Neural cell (in vitro differentiated cells): ENCODE measurements around the gene SHROOM2. TPM values are rescaled to one million over a fixed set of nuclear protein-coding genes. Genes with fewer than 3 reads are reported as not detected.

Experiments used
- H2AFZ ChIP-seq: fragments of 200-600, 300-800 bp; sonication (generic), shearing (Covaris generic); 2 replicates; pipeline ENCODE4 v1.6.0; 2014; ENCODE audit warnings: low read depth, mild to moderate bottlenecking, antibody characterized with exemption, low read length, moderate library complexity
- H3F3A ChIP-seq: fragments of 200-600 bp; shearing (Covaris generic); 2 replicates; pipeline ENCODE4 v1.6.1; 2016; ENCODE audit warnings: mild to moderate bottlenecking, moderate library complexity, mixed read lengths, antibody characterized with exemption, low read length; ENCODE audit not compliant: insufficient read depth, poor library complexity, severe bottlenecking
- H3K27ac ChIP-seq: fragments of 200-600, 300-800 bp; sonication (generic), shearing (Covaris generic); 2 replicates; pipeline ENCODE4 v1.5.1; 2014; ENCODE audit warnings: mild to moderate bottlenecking, low read length, moderate library complexity
- H3K27me3 ChIP-seq: fragments of 300-800, 200-600 bp; sonication (generic), shearing (Covaris generic); 2 replicates; pipeline ENCODE4 v1.6.0; 2014; ENCODE audit warnings: mild to moderate bottlenecking, low read depth, low read length, moderate library complexity; ENCODE audit not compliant: insufficient read depth
- H3K36me3 ChIP-seq: fragments of 300-800, 200-600 bp; sonication (generic), shearing (Covaris generic); 2 replicates; pipeline ENCODE4 v1.5.1; 2014; ENCODE audit warnings: mild to moderate bottlenecking, antibody characterized with exemption, low read length, moderate library complexity; ENCODE audit not compliant: insufficient read depth
- H3K4me2 ChIP-seq: fragments of 300-800, 200-600 bp; sonication (generic), shearing (Covaris generic); 2 replicates; pipeline ENCODE4 v1.6.0; 2014; ENCODE audit warnings: mild to moderate bottlenecking, low read length
- H3K4me3 ChIP-seq: fragments of 300-800, 200-600 bp; sonication (generic), shearing (Covaris generic); 2 replicates; pipeline ENCODE4 v1.5.1; 2014; ENCODE audit warnings: mild to moderate bottlenecking, low read length, moderate library complexity
- H3K79me2 ChIP-seq: fragments of 200-600 bp; shearing (Covaris generic); replicated peaks from 2 replicates; pipeline ENCODE4 v1.6.0; 2014; ENCODE audit warnings: mild to moderate bottlenecking, low read length, moderate library complexity; ENCODE audit not compliant: insufficient read depth
- H3K9ac ChIP-seq: fragments of 300-800, 200-600 bp; sonication (generic), shearing (Covaris generic); 2 replicates; pipeline ENCODE4 v1.6.1; 2016; ENCODE audit warnings: mild to moderate bottlenecking, low read length, mixed read lengths
- H3K9me2 ChIP-seq: fragments of 200-600 bp; shearing (Covaris generic); 2 replicates; pipeline ENCODE4 v1.6.1; 2016; ENCODE audit warnings: mild to moderate bottlenecking, low read length, mixed read lengths; ENCODE audit not compliant: insufficient read depth
- H3K9me3 ChIP-seq: fragments of 200-600, 300-800 bp; sonication (generic), shearing (Covaris generic); 2 replicates; pipeline ENCODE4 v1.6.1; 2016; ENCODE audit warnings: mild to moderate bottlenecking, mixed run types, low read length, moderate library complexity, mixed read lengths
- H4K20me1 ChIP-seq: fragments of 200-600 bp; shearing (Covaris generic); 2 replicates; pipeline ENCODE4 v1.6.1; 2016; ENCODE audit warnings: mild to moderate bottlenecking, mixed run types; ENCODE audit not compliant: insufficient read depth
- CTCF ChIP-seq: fragments of 450-650 bp; IDR thresholded peaks from 2 replicates; pipeline ENCODE4 v1.5.1; 2014; ENCODE audit warnings: antibody characterized with exemption, mild to moderate bottlenecking, moderate library complexity; ENCODE audit not compliant: poor library complexity, severe bottlenecking
- EP300 ChIP-seq: fragments of 450-650 bp; conservative IDR thresholded peaks from 2 replicates; pipeline ENCODE4 v1.6.1; 2014; ENCODE audit warnings: antibody characterized with exemption, mild to moderate bottlenecking, moderate library complexity; ENCODE audit not compliant: poor library complexity, severe bottlenecking
- EZH2 ChIP-seq: fragments of 200-600, 300-800 bp; shearing (Covaris generic), sonication (generic); IDR thresholded peaks from 2 replicates; pipeline ENCODE4 v1.6.1; 2014; ENCODE audit warnings: antibody characterized with exemption, low read length, borderline replicate concordance, mild to moderate bottlenecking; ENCODE audit not compliant: insufficient read depth, poor library complexity, severe bottlenecking
- MXI1 ChIP-seq: fragments of 450-650 bp; conservative IDR thresholded peaks from 2 replicates; pipeline ENCODE4 v1.6.1; 2014; ENCODE audit warnings: antibody characterized with exemption, mild to moderate bottlenecking; ENCODE audit not compliant: poor library complexity, severe bottlenecking
- POLR2AphosphoS5 ChIP-seq: IDR thresholded peaks from 2 replicates; pipeline ENCODE4 v1.6.1; 2012
- RAD21 ChIP-seq: fragments of 450-650 bp; conservative IDR thresholded peaks from 2 replicates; pipeline ENCODE4 v1.6.1; 2014; ENCODE audit warnings: antibody characterized with exemption, mild to moderate bottlenecking, moderate library complexity
- REST ChIP-seq: IDR thresholded peaks from 2 replicates; pipeline ENCODE4 v1.6.1; 2012; ENCODE audit warnings: borderline replicate concordance
- SMC3 ChIP-seq: fragments of 450-650 bp; conservative IDR thresholded peaks from 2 replicates; pipeline ENCODE4 v1.6.1; 2014; ENCODE audit warnings: antibody characterized with exemption, mild to moderate bottlenecking, moderate library complexity; ENCODE audit not compliant: poor library complexity
- TAF1 ChIP-seq: IDR thresholded peaks from 2 replicates; pipeline ENCODE4 v1.6.1; 2012; ENCODE audit warnings: low read depth
- polyA plus RNA-seq: library from polyadenylated mRNA; depleted of rRNA; stranded (reverse); fragments of >200 nt; gene quantifications from 2 replicates; pipeline ENCODE4 v1.2.3, GENCODE V29; 2014

Gene SHROOM2
- polyA plus RNA-seq, 1 donor from 2014 or later, result 9.2 TPM

GRCh38 chrX:9983441-9983840 is 197.2 kb downstream of the SHROOM2 start:
- no peak overlapping the region for H3K9ac ChIP-seq
- H3K9me3 ChIP-seq, result no peaks in the 10 kb centered on the region
- no peaks in the 10 kb centered on the region for H4K20me1 ChIP-seq
- TF ChIP-seq REST (no peak), POLR2AphosphoS5 (no peak), EP300 (no peak), EZH2 (no peak), RAD21 (no peak), TAF1 (no peak)
- H3K27me3 ChIP-seq, result no peaks in the 10 kb centered on the region
- no peaks in the 10 kb centered on the region for H3K9me2 ChIP-seq
- no peak overlapping the region for H3K4me2 ChIP-seq
- no peak overlapping the region for H3K27ac ChIP-seq
- H3F3A ChIP-seq, result no peaks in the 10 kb centered on the region
- no peaks in the 10 kb centered on the region for H3K79me2 ChIP-seq
- no peak overlapping the region for H3K4me3 ChIP-seq
- no peak overlapping the region for H2AFZ ChIP-seq
- H3K36me3 ChIP-seq, result no peaks in the 10 kb centered on the region

- TF ChIP-seq RAD21 (no peak), SMC3 (no peak), POLR2AphosphoS5 (no peak), MXI1 (no peak), EZH2 (no peak), CTCF (no peak), EP300 (no peak), TAF1 (no peak), REST (no peak)
- Histone ChIP-seq H2AFZ (no peak overlapping the region), H3K9me3 (no peaks in the 10 kb centered on the region), H4K20me1 (no peaks in the 10 kb centered on the region), H3K4me3 (no peak overlapping the region), H3K4me2 (no peak overlapping the region), H3K79me2 (no peaks in the 10 kb centered on the region), H3K27me3 (no peaks in the 10 kb centered on the region), H3K27ac (no peak overlapping the region), H3K9ac (no peak overlapping the region), H3K9me2 (no peaks in the 10 kb centered on the region), H3F3A (no peaks in the 10 kb centered on the region), H3K36me3 (no peaks in the 10 kb centered on the region)
Observed at GRCh38 chrX:9983846-9984245, 197.6 kb downstream of the SHROOM2 start.
